WERI-Rb-1 (cell line): ENCODE results near the gene PLOD3.

Experiments
- DNase-seq: peaks from one replicate; pipeline ENCODE4 v3.0.0-alpha.2; 2020
- H3K27ac ChIP-seq: fragments of 250-450 bp; sonication (Bioruptor Pico); 2 replicates; pipeline ENCODE4 v1.5.1; 2020; ENCODE audit warnings: mild to moderate bottlenecking, moderate library complexity
- H3K27me3 ChIP-seq: fragments of 250-450 bp; sonication (Bioruptor Pico); 2 replicates; pipeline ENCODE4 v1.5.1; 2021; ENCODE audit warnings: mild to moderate bottlenecking, low read depth, moderate library complexity; ENCODE audit not compliant: insufficient read depth, severe bottlenecking
- H3K36me3 ChIP-seq: fragments of 250-450 bp; sonication (Bioruptor Pico); 2 replicates; pipeline ENCODE4 v1.5.1; 2020; ENCODE audit warnings: mild to moderate bottlenecking, moderate library complexity
- H3K4me3 ChIP-seq: 2 replicates; pipeline ENCODE4 v1.5.1; 2011; ENCODE audit warnings: low read depth, mild to moderate bottlenecking, control low read depth, low read length
- H3K9me3 ChIP-seq: fragments of 250-450 bp; sonication (Bioruptor Pico); 2 replicates; pipeline ENCODE4 v1.5.1; 2021; ENCODE audit warnings: mild to moderate bottlenecking, moderate library complexity; ENCODE audit not compliant: severe bottlenecking
- CTCF ChIP-seq: IDR thresholded peaks from 2 replicates; pipeline ENCODE4 v1.5.1; 2011; ENCODE audit warnings: low read depth, mild to moderate bottlenecking, control low read depth, inconsistent platforms, low read length

PLOD3 gene

GRCh38 chr7:101235050-101235449 lies 17.7 kb upstream of the PLOD3 start:
- TF ChIP-seq CTCF = peak; percentile 62
- DNase-seq = peak; percentile 65
- no peaks in the 10 kb centered on the region for H3K9me3 ChIP-seq
- peak overlapping the region; percentile 36; the same call in 1 of the 2 replicates for H3K27ac ChIP-seq
- H3K4me3 ChIP-seq = no peak overlapping the region
- H3K27me3 ChIP-seq = no peaks in the 10 kb centered on the region
- peaks cover 36% of the 10 kb centered on the region for H3K36me3 ChIP-seq

- H3K4me3 ChIP-seq = no peak overlapping the region
- H3K27ac ChIP-seq = peak overlapping the region; percentile 36
- no peak for TF ChIP-seq CTCF
- no peaks in the 10 kb centered on the region for H3K9me3 ChIP-seq
- peaks cover 35% of the 10 kb centered on the region for H3K36me3 ChIP-seq
- peak; percentile 37 for DNase-seq
- no peaks in the 10 kb centered on the region for H3K27me3 ChIP-seq
Measured at GRCh38 chr7:101234636-101235035, 17.3 kb upstream of the PLOD3 start.

GRCh38 chr7:101233907-101234547 lies 16.6 kb upstream of the PLOD3 start:
- Histone ChIP-seq H3K9me3 (no peaks in the 10 kb centered on the region), H3K27me3 (no peaks in the 10 kb centered on the region), H3K27ac (peak overlapping the region; percentile 36), H3K4me3 (no peak overlapping the region), H3K36me3 (peaks cover 37% of the 10 kb centered on the region)
- peak; percentile 38 for DNase-seq
- TF ChIP-seq CTCF = no peak

- Histone ChIP-seq H3K4me3 (no peak overlapping the region), H3K27ac (no peak overlapping the region; the same call in 1 of the 2 replicates), H3K27me3 (no peaks in the 10 kb centered on the region), H3K36me3 (peaks cover 46% of the 10 kb centered on the region), H3K9me3 (no peaks in the 10 kb centered on the region)
- no peak for DNase-seq
- TF ChIP-seq CTCF = no peak
Measured at GRCh38 chr7:101232141-101232850, 14.9 kb upstream of the PLOD3 start.

- DNase-seq = no peak
- Histone ChIP-seq H3K27me3 (no peaks in the 10 kb centered on the region), H3K4me3 (no peak overlapping the region), H3K9me3 (no peaks in the 10 kb centered on the region), H3K27ac (peak overlapping the region; percentile 33; the same call in 1 of the 2 replicates), H3K36me3 (peaks cover 47% of the 10 kb centered on the region)
- no peak for TF ChIP-seq CTCF
Measured at GRCh38 chr7:101231644-101232043, 14.3 kb upstream of the PLOD3 start.
